Fibroblast of lung (primary cell): ENCODE measurements around the gene CENPL. TPM values are rescaled to one million over a fixed set of nuclear protein-coding genes. Genes with fewer than 3 reads are reported as not detected.

Source experiments
- DNase-seq, 2 donors: peaks; one replicate each; pipeline versions ENCODE4 v3.0.0 to v3.0.0-alpha.2; 2010; ENCODE audit warnings: low read depth in 2 of 2
- H2AFZ ChIP-seq: 2 replicates; pipeline ENCODE4 v1.5.1; 2012; ENCODE audit warnings: low read length, control low read depth, inconsistent platforms
- H3K27ac ChIP-seq: 2 replicates; pipeline ENCODE4 v1.5.1; 2011; ENCODE audit warnings: low read length, control low read depth; ENCODE audit not compliant: insufficient read depth
- H3K27me3 ChIP-seq: 2 replicates; pipeline ENCODE4 v1.5.1; 2011; ENCODE audit warnings: mild to moderate bottlenecking, low read length; ENCODE audit not compliant: control insufficient read depth, insufficient read depth
- H3K36me3 ChIP-seq: 2 replicates; pipeline ENCODE4 v1.5.1; 2011; ENCODE audit warnings: low read length; ENCODE audit not compliant: control insufficient read depth, insufficient read depth
- H3K4me1 ChIP-seq: 2 replicates; pipeline ENCODE4 v1.5.1; 2011; ENCODE audit warnings: low read length; ENCODE audit not compliant: control insufficient read depth, insufficient read depth; ENCODE audit errors: extremely low read depth
- H3K4me2 ChIP-seq: 2 replicates; pipeline ENCODE4 v1.5.1; 2011; ENCODE audit warnings: low read length, control low read depth; ENCODE audit not compliant: insufficient read depth; ENCODE audit errors: extremely low read depth
- H3K4me3 ChIP-seq, 4 experiments: fragments of 200-600 bp in 1 of 4; sonication (generic) in 1 of 4; replicated peaks in 1 of 4; 2 replicates each; pipeline ENCODE4 v1.5.1; 2011 to 2016; ENCODE audit warnings: low read length in 4 of 4, low read depth in 3 of 4, mild to moderate bottlenecking in 3 of 4, control low read depth in 2 of 4, inconsistent platforms in 1 of 4, mixed read lengths in 1 of 4; ENCODE audit not compliant: insufficient read depth in 1 of 4; ENCODE audit errors: control extremely low read depth in 1 of 4
- H3K79me2 ChIP-seq: 2 replicates; pipeline ENCODE4 v1.5.1; 2012; ENCODE audit warnings: mild to moderate bottlenecking, low read length, inconsistent platforms; ENCODE audit not compliant: control insufficient read depth, insufficient read depth
- H3K9ac ChIP-seq: 2 replicates; pipeline ENCODE4 v1.5.1; 2011; ENCODE audit warnings: mild to moderate bottlenecking, low read length, control low read depth; ENCODE audit not compliant: insufficient read depth
- H3K9me3 ChIP-seq: 2 replicates; pipeline ENCODE4 v1.5.1; 2012; ENCODE audit warnings: low read depth, low read length; ENCODE audit not compliant: control insufficient read depth, insufficient read depth
- H4K20me1 ChIP-seq: 2 replicates; pipeline ENCODE4 v1.5.1; 2011; ENCODE audit warnings: low read length; ENCODE audit not compliant: control insufficient read depth, insufficient read depth; ENCODE audit errors: extremely low read depth
- CTCF ChIP-seq, 2 donors: IDR thresholded peaks in 1 of 2; conservative IDR thresholded peaks in 1 of 2; 1 replicate in 1 of 2; 2 replicates in 1 of 2; pipeline ENCODE4 v1.5.1; 2011 to 2012; ENCODE audit warnings: low read length in 2 of 2, control low read depth in 1 of 2, inconsistent platforms in 1 of 2, low read depth in 1 of 2, mild to moderate bottlenecking in 1 of 2
- EZH2 ChIP-seq: IDR thresholded peaks from 2 replicates; pipeline ENCODE4 v1.5.1; 2012; ENCODE audit warnings: low read length, control low read depth, mild to moderate bottlenecking; ENCODE audit errors: missing control alignments
- polyA plus RNA-seq, 2 donors: library from polyadenylated mRNA; depleted of rRNA in 1 of 2; stranded (reverse) in 1 of 2; unstranded in 1 of 2; fragments of >200 nt; gene quantifications; 2 replicates each; pipeline ENCODE4 v1.2.1, GENCODE V29; 2011 to 2012; ENCODE audit warnings: missing spikeins in 1 of 2
- total RNA-seq: library from RNA; depleted of rRNA; stranded (reverse); fragments of >200 nt; gene quantifications from 2 replicates; pipeline ENCODE4 v1.2.1, GENCODE V29; 2014

The CENPL gene
- total and polyA plus RNA-seq, 2 donors (not counting 1 experiment from before 2014, with no cell fraction given) = 9.9 to 16.0 TPM

DNA sequence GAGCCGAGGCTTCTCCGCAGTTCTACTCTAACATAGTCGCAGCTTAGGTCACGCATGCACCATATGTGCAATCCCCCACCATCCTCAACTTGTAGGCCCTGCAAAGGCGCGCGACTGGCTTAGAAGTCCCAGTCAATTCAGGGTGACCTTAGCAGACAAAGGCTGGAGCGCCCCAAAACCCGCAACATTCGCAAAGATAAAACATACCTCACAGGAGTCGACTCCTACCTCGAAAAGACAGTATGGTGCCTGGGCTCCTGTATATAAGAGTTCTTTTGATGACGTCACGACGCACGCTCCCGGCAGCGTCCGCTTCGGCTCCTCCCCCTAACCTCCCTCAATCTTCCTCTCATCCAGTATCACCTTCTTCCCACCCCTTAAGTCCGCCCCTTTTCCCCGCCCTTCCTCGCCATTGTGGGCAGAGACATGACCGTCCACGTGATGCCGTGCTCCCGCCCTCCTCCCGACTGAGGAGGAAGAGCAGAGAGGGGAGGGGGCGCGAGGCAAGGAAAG is 43.1 kb upstream of the CENPL start, which contains the start of gene GAS5:
Gene GAS5 (minus strand): TSS at position 237 of the 513 bp plus-strand sequence.
- H3K36me3 ChIP-seq = peaks cover 23% of the 10 kb centered on the region
- H3K4me2 ChIP-seq = peak within 1 kb of the TSS; percentile 98
- no peak for TF ChIP-seq CTCF (conservative IDR thresholded peaks at IDR 0.05 in 1 of 2, IDR thresholded peaks at IDR 0.05 in 1 of 2; ENCODE audit: low read depth in 1 of 2, low read length in 2 of 2)
- no peak for TF ChIP-seq EZH2
- no peaks in the 10 kb centered on the region for H3K9me3 ChIP-seq
- H3K27me3 ChIP-seq = no peaks in the 10 kb centered on the region
- H3K9ac ChIP-seq = peak within 1 kb of the TSS; percentile 82
- H3K79me2 ChIP-seq = peaks cover 36% of the 10 kb centered on the region
- H3K27ac ChIP-seq = peak within 1 kb of the TSS; percentile 90
- H3K4me1 ChIP-seq = peaks cover 5% of the 10 kb centered on the region
- H4K20me1 ChIP-seq = peaks cover 5% of the 10 kb centered on the region
- H2AFZ ChIP-seq = peak within 1 kb of the TSS; percentile 63
- H3K4me3 ChIP-seq = peak within 1 kb of the TSS; percentile 94 to 99 (median 98)
- peak; percentile 100 for DNase-seq

- Histone ChIP-seq H3K9me3 (no peaks in the 10 kb centered on the region), H3K4me1 (peaks cover 5% of the 10 kb centered on the region), H3K4me3 (peak overlapping the region; percentile 94 to 99 (median 98)), H3K79me2 (peaks cover 36% of the 10 kb centered on the region), H3K27me3 (no peaks in the 10 kb centered on the region), H2AFZ (no peak overlapping the region), H4K20me1 (peaks cover 5% of the 10 kb centered on the region), H3K4me2 (peak overlapping the region; percentile 89), H3K9ac (peak overlapping the region; percentile 81), H3K36me3 (peaks cover 23% of the 10 kb centered on the region), H3K27ac (peak overlapping the region; percentile 90)
- TF ChIP-seq EZH2 (no peak), CTCF (conservative IDR thresholded peaks at IDR 0.05 in 1 of 2, IDR thresholded peaks at IDR 0.05 in 1 of 2; ENCODE audit: low read depth in 1 of 2, low read length in 2 of 2) (no peak)
- no peak for DNase-seq
Observed at GRCh38 chr1:173867141-173867752, 42.6 kb upstream of the CENPL start.

- peaks cover 36% of the 10 kb centered on the region for H3K79me2 ChIP-seq
- H3K36me3 ChIP-seq = peaks cover 23% of the 10 kb centered on the region
- no peaks in the 10 kb centered on the region for H3K27me3 ChIP-seq
- no peak for DNase-seq
- no peaks in the 10 kb centered on the region for H3K9me3 ChIP-seq
- H3K4me2 ChIP-seq = peak overlapping the region; percentile 89
- peak overlapping the region; percentile 94 to 99 (median 98) for H3K4me3 ChIP-seq
- peaks cover 5% of the 10 kb centered on the region for H3K4me1 ChIP-seq
- TF ChIP-seq CTCF (conservative IDR thresholded peaks at IDR 0.05 in 1 of 2, IDR thresholded peaks at IDR 0.05 in 1 of 2; ENCODE audit: low read depth in 1 of 2, low read length in 2 of 2) = no peak
- TF ChIP-seq EZH2 = no peak
- peaks cover 5% of the 10 kb centered on the region for H4K20me1 ChIP-seq
- peak overlapping the region; percentile 90 for H3K27ac ChIP-seq
- H3K9ac ChIP-seq = peak overlapping the region; percentile 81
- H2AFZ ChIP-seq = no peak overlapping the region
Observed at GRCh38 chr1:173866413-173867115, 41.9 kb upstream of the CENPL start.
